GM12865 (cell line): ENCODE results near the gene SMIM3.
"Not testable (repeated sequence)": the region's sequence is repeated elsewhere in the genome, so short reads cannot be mapped to it uniquely, and the experiment has no call there.

Experiments
- DNase-seq: peaks from one replicate; pipeline ENCODE4 v3.0.0; 2010; ENCODE audit warnings: low read depth
- H3K4me3 ChIP-seq: 2 replicates; pipeline ENCODE4 v1.5.1; 2011; ENCODE audit warnings: mild to moderate bottlenecking, low read depth, low read length, control low read depth
- TF ChIP-seq, protein P1 (sequence below): IDR thresholded peaks from 2 replicates; pipeline ENCODE4 v1.5.1; 2011; ENCODE audit warnings: low read length, control low read depth, low read depth, inconsistent platforms; ENCODE audit not compliant: insufficient read depth; ENCODE audit errors: missing control alignments

SMIM3 gene

DNA sequence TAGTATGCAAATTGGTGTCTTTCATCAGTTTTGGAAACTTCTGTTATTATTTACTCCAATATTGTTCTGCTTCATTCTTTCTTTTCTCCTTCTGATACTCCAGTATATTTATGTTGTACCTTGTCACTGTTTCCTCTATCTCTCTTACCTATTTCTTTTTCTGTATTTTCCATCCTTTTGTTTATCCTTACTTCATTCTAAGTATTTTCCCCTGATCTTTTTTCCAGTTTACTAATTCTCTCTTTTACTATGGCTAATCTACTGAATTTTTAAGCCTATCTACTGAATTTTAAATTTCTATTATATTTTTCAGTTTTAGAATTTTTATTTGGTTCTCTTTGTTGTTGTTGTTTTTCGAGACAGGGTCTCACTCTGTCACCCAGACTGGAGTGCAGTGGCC, 7.4 kb downstream of the SMIM3 start:
- H3K4me3 ChIP-seq = no peak overlapping the region
- TF ChIP-seq, protein P1, sequence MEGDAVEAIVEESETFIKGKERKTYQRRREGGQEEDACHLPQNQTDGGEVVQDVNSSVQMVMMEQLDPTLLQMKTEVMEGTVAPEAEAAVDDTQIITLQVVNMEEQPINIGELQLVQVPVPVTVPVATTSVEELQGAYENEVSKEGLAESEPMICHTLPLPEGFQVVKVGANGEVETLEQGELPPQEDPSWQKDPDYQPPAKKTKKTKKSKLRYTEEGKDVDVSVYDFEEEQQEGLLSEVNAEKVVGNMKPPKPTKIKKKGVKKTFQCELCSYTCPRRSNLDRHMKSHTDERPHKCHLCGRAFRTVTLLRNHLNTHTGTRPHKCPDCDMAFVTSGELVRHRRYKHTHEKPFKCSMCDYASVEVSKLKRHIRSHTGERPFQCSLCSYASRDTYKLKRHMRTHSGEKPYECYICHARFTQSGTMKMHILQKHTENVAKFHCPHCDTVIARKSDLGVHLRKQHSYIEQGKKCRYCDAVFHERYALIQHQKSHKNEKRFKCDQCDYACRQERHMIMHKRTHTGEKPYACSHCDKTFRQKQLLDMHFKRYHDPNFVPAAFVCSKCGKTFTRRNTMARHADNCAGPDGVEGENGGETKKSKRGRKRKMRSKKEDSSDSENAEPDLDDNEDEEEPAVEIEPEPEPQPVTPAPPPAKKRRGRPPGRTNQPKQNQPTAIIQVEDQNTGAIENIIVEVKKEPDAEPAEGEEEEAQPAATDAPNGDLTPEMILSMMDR = no peak
- DNase-seq = no peak

DNA sequence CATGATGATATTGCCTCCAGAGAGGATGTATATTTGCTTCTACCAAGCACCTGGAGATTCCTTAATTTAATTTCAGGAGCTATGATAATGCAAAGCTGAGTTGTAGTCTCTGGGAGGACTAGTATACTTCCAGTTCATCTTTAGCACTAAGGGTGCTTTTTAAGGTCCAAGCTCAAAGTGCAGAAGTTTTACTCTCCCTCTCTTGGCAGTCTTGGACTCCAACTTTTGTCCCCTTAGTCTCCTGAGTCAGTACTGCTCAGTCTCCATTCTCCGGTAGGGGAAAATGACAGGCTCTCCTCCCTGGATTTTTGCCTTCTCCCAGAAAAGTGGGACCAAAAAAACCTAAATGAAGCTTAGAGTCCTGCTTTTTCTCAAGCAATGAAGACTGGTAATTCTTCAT, 8.3 kb downstream of the SMIM3 start:
- TF ChIP-seq, protein P1 = no peak
- no peak overlapping the region for H3K4me3 ChIP-seq
- no peak for DNase-seq

GRCh38 chr5:150787656-150788055, 9.1 kb downstream of the SMIM3 start:
- TF ChIP-seq, protein P1 = no peak
- H3K4me3 ChIP-seq = no peak overlapping the region
- no peak for DNase-seq

GRCh38 chr5:150788977-150789376, 10.4 kb downstream of the SMIM3 start:
- H3K4me3 ChIP-seq = no peak overlapping the region
- DNase-seq = no peak
- TF ChIP-seq, protein P1 = no peak

DNA sequence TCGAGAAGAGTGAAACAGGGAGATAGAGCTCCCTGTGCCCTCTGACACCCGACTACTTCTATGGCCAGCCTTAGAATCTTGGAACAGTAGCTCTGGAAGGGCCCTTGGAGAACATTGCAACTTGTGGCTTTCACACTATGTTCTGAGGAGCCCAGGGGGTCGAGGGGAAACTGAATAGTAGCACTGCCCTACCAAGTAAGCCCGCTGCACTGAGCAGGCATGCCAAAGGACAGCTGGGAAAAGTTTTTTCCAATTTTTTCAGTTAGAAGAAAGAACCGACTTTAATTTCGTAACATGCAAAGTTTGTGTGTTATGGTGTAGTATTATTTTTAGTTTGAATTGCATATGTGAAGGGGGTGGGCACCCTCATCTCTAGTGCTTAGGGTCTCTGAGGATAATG, 10.9 kb downstream of the SMIM3 start:
- TF ChIP-seq, protein P1 = no peak
- no peak for DNase-seq
- H3K4me3 ChIP-seq = no peak overlapping the region

DNA sequence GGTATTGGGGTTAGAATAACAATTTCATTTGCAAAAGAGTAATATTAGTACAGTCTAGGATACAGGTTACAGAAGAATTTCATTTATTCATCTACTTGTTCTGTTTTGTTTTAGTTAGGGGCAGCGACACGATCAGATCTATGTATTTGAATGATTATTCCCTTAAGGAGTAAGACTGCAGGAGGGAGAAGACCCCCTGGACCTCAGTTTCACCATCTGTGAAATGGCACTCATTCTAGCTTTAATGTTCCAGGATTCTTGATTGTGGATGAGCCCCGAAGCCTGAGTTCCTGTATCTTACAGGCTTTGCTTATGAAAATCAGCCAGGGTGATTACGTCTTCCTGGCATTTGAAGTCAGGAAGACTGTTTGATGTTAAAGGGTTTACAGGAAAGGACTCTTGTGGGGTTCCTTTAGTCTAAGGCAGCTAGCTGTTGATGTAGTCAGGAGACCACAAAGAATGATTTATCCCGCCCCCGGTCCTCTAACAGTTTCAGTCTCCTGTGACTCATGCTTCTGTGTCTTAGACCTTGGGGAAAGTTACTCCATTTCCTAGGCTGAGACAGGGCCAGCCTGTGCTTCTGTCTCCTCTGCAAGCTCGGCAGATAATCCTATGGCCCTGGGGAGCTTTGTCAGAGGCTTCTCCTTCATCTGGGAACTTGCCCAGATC, 11.5 kb downstream of the SMIM3 start:
- 0 out of 2 replicates have a peak overlapping the region, but pooled peaks have one; percentile 6 for H3K4me3 ChIP-seq
- peak; percentile 74 for DNase-seq
- TF ChIP-seq, protein P1 = no peak

DNA sequence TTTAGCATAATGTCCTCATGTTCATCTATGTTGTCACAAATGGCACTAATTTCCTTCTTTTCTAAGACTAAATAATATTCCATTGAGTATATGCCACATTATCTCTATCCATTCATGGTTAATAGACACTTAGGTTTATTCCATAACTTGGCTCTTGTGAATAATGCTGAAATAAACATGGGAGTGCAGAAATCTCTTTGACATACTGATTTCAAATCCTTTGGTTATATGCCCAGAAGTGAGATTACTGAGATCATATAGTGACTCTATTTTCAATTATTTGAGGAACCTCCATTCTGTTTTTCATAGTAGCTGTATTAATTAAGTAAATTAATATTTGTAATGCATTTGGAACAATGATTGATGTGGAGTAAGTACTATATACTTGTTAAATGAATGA, 13.0 kb downstream of the SMIM3 start:
- H3K4me3 ChIP-seq = no peak overlapping the region
- TF ChIP-seq, protein P1 = no peak
- DNase-seq = no peak

DNA sequence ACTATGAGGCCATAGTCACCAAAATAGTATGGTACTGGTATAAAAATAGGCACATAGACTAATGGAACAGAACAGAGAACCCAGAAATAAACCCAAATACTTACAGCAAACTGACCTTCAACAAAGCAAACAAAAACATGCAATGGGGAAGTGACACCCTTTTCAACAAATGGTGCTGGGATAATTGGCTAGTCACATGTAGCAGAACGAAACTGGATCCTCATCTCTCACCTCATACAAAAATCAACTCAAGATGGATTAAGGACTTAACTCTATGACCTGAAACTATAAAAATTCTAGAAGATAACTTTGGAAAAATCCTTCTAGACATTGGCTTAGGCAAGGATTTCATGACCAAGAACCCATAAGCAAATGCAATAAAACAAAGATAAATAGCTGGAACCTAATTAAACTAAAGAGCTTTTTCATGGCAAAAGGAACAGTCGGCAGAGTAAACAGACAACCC, 14.9 kb downstream of the SMIM3 start:
- H3K4me3 ChIP-seq, DNase-seq: not testable (repeated sequence)
